ENCODE data around the gene RABIF.
"Not testable (repeated sequence)": the region's sequence is repeated elsewhere in the genome, so short reads cannot be mapped to it uniquely, and the experiment has no call there.

The RABIF gene

GRCh38 chr1:202888531-202889360 is at the start of gene RABIF:
TSS of gene RABIF (minus strand) at chr1:202889149. CDS start at chr1:202889098, 51 bp downstream.
- DNase-seq = peak; percentile 98

- DNase-seq = no peak
Measured at GRCh38 chr1:202938287-202938925, 49.5 kb upstream of the RABIF start.

GRCh38 chr1:202936409-202936808 is 47.5 kb upstream of the RABIF start:
- not testable (repeated sequence) for DNase-seq

- DNase-seq = no peak
Measured at GRCh38 chr1:202935844-202936243, 46.9 kb upstream of the RABIF start.

- no peak for DNase-seq
Measured at GRCh38 chr1:202934755-202935154, 45.8 kb upstream of the RABIF start.

GRCh38 chr1:202932476-202932875 is 43.5 kb upstream of the RABIF start:
- DNase-seq = no peak

- DNase-seq = peak; percentile 99
Measured at GRCh38 chr1:202926581-202927491, 37.9 kb upstream of the RABIF start, which contains the start of gene KLHL12. TSS of gene KLHL12 (minus strand) at chr1:202927234. CDS start at chr1:202925162, 2,072 bp downstream.

- no peak for DNase-seq
Measured at GRCh38 chr1:202923533-202923932, 34.6 kb upstream of the RABIF start.

- DNase-seq = no peak
Measured at GRCh38 chr1:202919615-202920014, 30.7 kb upstream of the RABIF start.

GRCh38 chr1:202915146-202915545 is 26.2 kb upstream of the RABIF start:
- DNase-seq = no peak

- DNase-seq = not testable (repeated sequence)
Measured at GRCh38 chr1:202912476-202912875, 23.5 kb upstream of the RABIF start.

GRCh38 chr1:202909494-202909893 is 20.5 kb upstream of the RABIF start:
- DNase-seq = no peak

GRCh38 chr1:202908998-202909397 is 20.0 kb upstream of the RABIF start:
- DNase-seq = no peak

- no peak for DNase-seq
Measured at GRCh38 chr1:202905331-202905730, 16.4 kb upstream of the RABIF start.

GRCh38 chr1:202903808-202904207 is 14.9 kb upstream of the RABIF start:
- not testable (repeated sequence) for DNase-seq

GRCh38 chr1:202901555-202901954 is 12.6 kb upstream of the RABIF start:
- DNase-seq = no peak

- DNase-seq = no peak
Measured at GRCh38 chr1:202892501-202892900, 3.6 kb upstream of the RABIF start.

GRCh38 chr1:202890392-202890791 is 1.4 kb upstream of the RABIF start:
- DNase-seq = no peak

- DNase-seq = no peak
Measured at GRCh38 chr1:202888221-202888530, 773 bp downstream of the RABIF start.

GRCh38 chr1:202880961-202881460 is 7.9 kb downstream of the RABIF start:
- no peak for DNase-seq

GRCh38 chr1:202880062-202880461 is 8.9 kb downstream of the RABIF start:
- no peak for DNase-seq

GRCh38 chr1:202879128-202879527 is 9.8 kb downstream of the RABIF start:
- DNase-seq = no peak

- DNase-seq = no peak
Measured at GRCh38 chr1:202873026-202873425, 15.9 kb downstream of the RABIF start.
